Skeletal muscle tissue (tissue), 5 donors: ENCODE results near the gene MIEN1. TPM values are rescaled to one million over a fixed set of nuclear protein-coding genes. Genes with fewer than 3 reads are reported as not detected.

ENCODE experiments used
- H3K27ac ChIP-seq: one replicate; pipeline ENCODE4 v1.7.0; 2013; ENCODE audit warnings: mild to moderate bottlenecking, low read depth, low read length, inconsistent platforms
- H3K27me3 ChIP-seq, 3 donors: one replicate each; pipeline ENCODE4 v1.7.0; 2013; ENCODE audit warnings: low read length in 3 of 3; ENCODE audit not compliant: control insufficient read depth in 3 of 3, insufficient read depth in 3 of 3
- H3K36me3 ChIP-seq, 3 donors: one replicate each; pipeline ENCODE4 v1.7.0; 2013; ENCODE audit warnings: low read length in 3 of 3; ENCODE audit not compliant: control insufficient read depth in 3 of 3, insufficient read depth in 3 of 3
- H3K4me1 ChIP-seq, 3 donors: one replicate each; pipeline ENCODE4 v1.7.0; 2013; ENCODE audit warnings: low read length in 3 of 3, mild to moderate bottlenecking in 3 of 3; ENCODE audit not compliant: control insufficient read depth in 3 of 3, insufficient read depth in 3 of 3
- H3K4me3 ChIP-seq, 3 donors: one replicate each; pipeline ENCODE4 v1.7.0; 2013; ENCODE audit warnings: low read length in 3 of 3
- H3K9ac ChIP-seq, 3 donors: one replicate each; pipeline ENCODE4 v1.7.0; 2013; ENCODE audit warnings: low read length in 3 of 3, mild to moderate bottlenecking in 3 of 3, moderate library complexity in 2 of 3, low read depth in 1 of 3
- H3K9me3 ChIP-seq, 3 donors: one replicate each; pipeline ENCODE4 v1.7.0; 2013; ENCODE audit warnings: low read length in 3 of 3; ENCODE audit not compliant: control insufficient read depth in 3 of 3
- small RNA-seq: library from RNA; depleted of rRNA; stranded (forward); fragments of <200 nt; gene quantifications from one replicate; pipeline ENCODE3, GENCODE V24; 2014
- total RNA-seq: library from RNA; depleted of rRNA; stranded (reverse); fragments of >200 nt; gene quantifications from one replicate; pipeline ENCODE4 v1.2.3, GENCODE V29; 2014
- donor health status: Osteomylitis.

MIEN1 gene
- total RNA-seq, 1 donor from 2014 or later = 6.3 TPM

GRCh38 chr17:39687101-39687545, 43.2 kb downstream of the MIEN1 start:
- Histone ChIP-seq H3K9ac (peak overlapping the region; percentile 66 to 87 (median 69)), H3K4me1 (peaks cover 18 to 20% (median 20%) of the 10 kb centered on the region in 3 donors)

GRCh38 chr17:39684369-39685192, 45.8 kb downstream of the MIEN1 start:
- Histone ChIP-seq H3K27ac (no peak overlapping the region), H3K36me3 (peaks cover 17 to 21% (median 17%) of the 10 kb centered on the region in 3 donors), H3K4me3 (no peak overlapping the region), H3K9me3 (no peaks in the 10 kb centered on the region), H3K9ac (no peak overlapping the region), H3K4me1 (peaks cover 25 to 32% (median 26%) of the 10 kb centered on the region in 3 donors), H3K27me3 (no peaks in the 10 kb centered on the region)

More at GRCh38 chr17:39687101-39687545, 43.2 kb downstream of the MIEN1 start:
- Histone ChIP-seq H3K4me3 (peak overlapping the region; percentile 81 to 94 (median 84)), H3K36me3 (peaks cover 17 to 30% (median 18%) of the 10 kb centered on the region in 3 donors), H3K9me3 (no peaks in the 10 kb centered on the region), H3K27me3 (no peaks in the 10 kb centered on the region), H3K27ac (peak overlapping the region; percentile 82)

GRCh38 chr17:39683295-39683939, 46.9 kb downstream of the MIEN1 start:
- H3K36me3 ChIP-seq = peaks cover 17 to 23% (median 17%) of the 10 kb centered on the region in 3 donors
- no peak overlapping the region for H3K27ac ChIP-seq
- no peaks in the 10 kb centered on the region for H3K9me3 ChIP-seq
- no peak overlapping the region for H3K4me3 ChIP-seq
- peaks cover 29 to 35% (median 31%) of the 10 kb centered on the region in 3 donors for H3K4me1 ChIP-seq
- H3K27me3 ChIP-seq = no peaks in the 10 kb centered on the region
- H3K9ac ChIP-seq = no peak overlapping the region

- H3K4me1 ChIP-seq = peaks cover 53 to 60% (median 56%) of the 10 kb centered on the region in 3 donors
- peaks cover 8 to 14% (median 13%) of the 10 kb centered on the region in 3 donors for H3K36me3 ChIP-seq
- H3K27me3 ChIP-seq = no peaks in the 10 kb centered on the region
- peak overlapping the region; percentile 99 for H3K27ac ChIP-seq
- peak overlapping the region in 1 of 3 donors; percentile 41 for H3K4me3 ChIP-seq
- peak overlapping the region; percentile 52 to 68 (median 64) for H3K9ac ChIP-seq
- H3K9me3 ChIP-seq = no peaks in the 10 kb centered on the region
Observed at GRCh38 chr17:39679521-39680192, 50.7 kb downstream of the MIEN1 start.

Small RNA genes within 50 kb of the gene (small RNA-seq; reads per million reads assigned to genes)
- 0.28 reads per million, percentile 25 among the genes with 10 or more reads in this experiment for gene MIR4728

Other genes with a start within 250 kb of the MIEN1 start
- not detected for gene NEUROD2, start 122.6 kb downstream of the MIEN1 start, total RNA-seq
- gene PPP1R1B, start 103.6 kb downstream of the MIEN1 start, total RNA-seq = 3.1 TPM
- gene STARD3, start 93.4 kb downstream of the MIEN1 start, total RNA-seq = 11.5 TPM
- 78.8 TPM for gene TCAP, start 65.2 kb downstream of the MIEN1 start, total RNA-seq
- 0.52 TPM for gene PNMT, start 62.1 kb downstream of the MIEN1 start, total RNA-seq
- gene PGAP3, start 42.5 kb downstream of the MIEN1 start, total RNA-seq = 7.3 TPM
- 69.9 TPM for gene ERBB2, start 30.5 kb downstream of the MIEN1 start, total RNA-seq
- not detected for gene GRB7, start 7.4 kb upstream of the MIEN1 start, total RNA-seq
- gene IKZF3, start 133.8 kb upstream of the MIEN1 start, total RNA-seq = 0.52 TPM
- gene ZPBP2, start 137.7 kb upstream of the MIEN1 start, total RNA-seq = not detected
- gene GSDMB, start 188.1 kb upstream of the MIEN1 start, total RNA-seq = 8.9 TPM
- 37.1 TPM for gene ORMDL3, start 197.1 kb upstream of the MIEN1 start, total RNA-seq
- gene LRRC3C, start 197.2 kb upstream of the MIEN1 start, total RNA-seq = not detected
- gene GSDMA, start 232.5 kb upstream of the MIEN1 start, total RNA-seq = not detected